ENCODE data around the gene GDAP1L1.

GDAP1L1 gene

DNA sequence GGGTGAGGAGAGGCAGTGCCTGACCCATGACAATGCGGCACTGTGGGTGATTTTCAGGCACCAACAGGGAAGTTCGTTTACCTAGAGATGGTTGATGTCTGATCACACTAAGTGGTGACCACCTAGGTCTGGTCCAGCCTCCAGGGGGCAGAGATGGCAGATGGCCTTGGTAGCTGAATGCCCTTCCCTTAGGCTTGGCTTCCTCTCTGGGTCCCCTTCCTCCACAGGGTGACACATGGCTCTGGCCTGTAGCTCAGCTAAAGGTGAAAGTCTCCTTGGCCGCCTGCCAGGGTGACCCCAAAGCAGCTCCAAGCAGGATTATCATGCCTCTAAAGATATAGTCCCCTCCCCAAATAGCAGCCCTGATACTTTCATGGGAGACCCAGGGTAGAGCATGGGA, 6.4 kb downstream of the GDAP1L1 start:
- TF ChIP-seq CTCF (IDR thresholded peaks at IDR 0.05; ENCODE audit: insufficient read depth, low read depth, low read length, missing control alignments) = no peak
- DNase-seq (ENCODE audit: low read depth) = no peak
- H3K4me3 ChIP-seq (ENCODE audit: low read length) = no peak overlapping the region

- TF ChIP-seq CTCF (IDR thresholded peaks at IDR 0.05; ENCODE audit: insufficient read depth, low read depth, low read length, missing control alignments) = no peak
- no peak for DNase-seq (ENCODE audit: low read depth)
Measured at GRCh38 chr20:44254073-44254472, 7.0 kb downstream of the GDAP1L1 start.

GRCh38 chr20:44255942-44256341, 8.8 kb downstream of the GDAP1L1 start:
- H3K4me3 ChIP-seq (ENCODE audit: low read length) = no peak overlapping the region
- TF ChIP-seq CTCF (IDR thresholded peaks at IDR 0.05; ENCODE audit: insufficient read depth, low read depth, low read length, missing control alignments) = no peak
- DNase-seq (ENCODE audit: low read depth) = no peak

More at GRCh38 chr20:44254073-44254472, 7.0 kb downstream of the GDAP1L1 start:
- no peak overlapping the region for H3K4me3 ChIP-seq (ENCODE audit: low read length)

DNA sequence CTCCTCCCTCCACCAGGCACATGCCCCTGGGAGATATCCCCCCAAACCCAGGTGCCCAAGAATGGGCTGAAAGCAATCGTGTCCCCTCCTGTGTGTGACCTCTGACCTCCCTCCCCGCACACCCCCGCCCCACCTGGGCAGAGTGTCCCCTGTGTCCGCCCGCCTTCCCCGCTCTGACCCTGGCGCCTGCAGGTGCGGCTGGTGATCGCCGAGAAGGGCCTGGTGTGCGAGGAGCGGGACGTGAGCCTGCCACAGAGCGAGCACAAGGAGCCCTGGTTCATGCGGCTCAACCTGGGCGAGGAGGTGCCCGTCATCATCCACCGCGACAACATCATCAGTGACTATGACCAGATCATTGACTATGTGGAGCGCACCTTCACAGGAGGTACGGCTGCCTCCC, 9.9 kb downstream of the GDAP1L1 start:
- no peak for DNase-seq (ENCODE audit: low read depth)
- TF ChIP-seq CTCF (IDR thresholded peaks at IDR 0.05; ENCODE audit: insufficient read depth, low read depth, low read length, missing control alignments) = no peak
- no peak overlapping the region for H3K4me3 ChIP-seq (ENCODE audit: low read length)

- no peak for DNase-seq (ENCODE audit: low read depth)
- H3K4me3 ChIP-seq (ENCODE audit: low read length) = no peak overlapping the region
- no peak for TF ChIP-seq CTCF (IDR thresholded peaks at IDR 0.05; ENCODE audit: insufficient read depth, low read depth, low read length, missing control alignments)
Measured at GRCh38 chr20:44258226-44258890, 11.2 kb downstream of the GDAP1L1 start.

DNA sequence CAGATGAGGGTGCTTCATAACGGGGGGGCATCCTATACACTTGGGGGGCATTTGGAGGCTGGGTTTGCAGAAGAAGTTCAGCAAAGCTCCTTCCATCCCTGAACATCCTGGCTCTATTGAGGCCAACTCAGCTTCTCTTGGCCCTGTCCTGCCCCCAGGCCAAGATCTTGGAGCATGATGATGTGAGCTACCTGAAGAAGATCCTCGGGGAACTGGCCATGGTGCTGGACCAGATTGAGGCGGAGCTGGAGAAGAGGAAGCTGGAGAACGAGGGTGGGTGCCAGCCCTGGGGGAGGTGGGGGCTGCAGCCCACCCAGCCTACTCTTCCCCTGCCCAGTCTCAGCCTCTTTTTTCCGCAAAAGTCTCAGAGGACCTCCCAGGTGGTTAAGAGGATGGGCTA, 17.2 kb downstream of the GDAP1L1 start:
- H3K4me3 ChIP-seq (ENCODE audit: low read length) = no peak overlapping the region
- no peak for TF ChIP-seq CTCF (IDR thresholded peaks at IDR 0.05; ENCODE audit: insufficient read depth, low read depth, low read length, missing control alignments)
- peak; percentile 23 for DNase-seq (ENCODE audit: low read depth)

GRCh38 chr20:44268802-44269201, 21.7 kb downstream of the GDAP1L1 start:
- TF ChIP-seq CTCF (IDR thresholded peaks at IDR 0.05; ENCODE audit: insufficient read depth, low read depth, low read length, missing control alignments) = no peak
- DNase-seq (ENCODE audit: low read depth) = no peak
- H3K4me3 ChIP-seq (ENCODE audit: low read length) = no peak overlapping the region
